Testis (tissue), 2 donors: ENCODE data around the gene KIF21B.

Source experiments
- CTCF ChIP-seq, 3 experiments: fragments of 450-650 bp in 2 of 3; fragments of 200-600 bp in 1 of 3; sonication (generic) in 1 of 3; IDR thresholded peaks; one replicate each; pipeline ENCODE4 v1.5.1; 2016 to 2019; ENCODE audit warnings: antibody characterized with exemption in 3 of 3, mild to moderate bottlenecking in 2 of 3, moderate library complexity in 1 of 3
- POLR2A ChIP-seq: fragments of 450-650 bp; IDR thresholded peaks from one replicate; pipeline ENCODE4 v1.6.1; 2017; ENCODE audit warnings: antibody characterized with exemption, mild to moderate bottlenecking, moderate library complexity

GRCh38 chr1:200998323-200998722 lies 25.2 kb downstream of the KIF21B start:
- TF ChIP-seq CTCF (IDR thresholded peaks at IDR 0.05) (no peak), POLR2A (no peak)
